IMR-90 (cell line): ENCODE results near the gene LTBP1. TPM values are rescaled to one million over a fixed set of nuclear protein-coding genes. Genes with fewer than 3 reads are reported as not detected.
A peak's percentile ranks its signal among the peaks of the same experiment; 100 is the strongest.

Source experiments
- ATAC-seq: fragments of 200-7000 bp; cut with Tn5 transposase; 2 replicates; pipeline ENCODE4 v1.9.1; 2020; ENCODE audit warnings: low read depth, mild to moderate bottlenecking, moderate library complexity
- BruUV-seq: library from RNA; stranded (reverse); fragments of 400-500 nt; replicated peaks from 2 replicates; lab custom pipeline; 2021; lab: Mats Ljungman, UMichigan
- CTCF ChIA-PET: fragments of 300-600 bp; formaldehyde crosslinking; extraction: SDS; loops from one replicate; lab custom pipeline; 2021; ENCODE audit warnings: antibody characterized with exemption; lab: Yijun Ruan, JAX
- POLR2A ChIA-PET: fragments of 300-600 bp; sonication (Branson Sonifier 250); formaldehyde crosslinking; loops from one replicate; lab custom pipeline; 2022; ENCODE audit warnings: antibody characterized with exemption; ENCODE audit not compliant: unreplicated experiment; lab: Charles Lee
- DNase-seq: peaks from one replicate; pipeline ENCODE4 v3.0.0; 2013
- H2AFZ ChIP-seq: replicated peaks from 2 replicates; pipeline ENCODE3; 2013; ENCODE audit warnings: low read length, mild to moderate bottlenecking; ENCODE audit not compliant: poor library complexity
- H2AK5ac ChIP-seq: 2 replicates; pipeline ENCODE4 v1.6.1; 2013; ENCODE audit warnings: low read depth, low read length, inconsistent platforms
- H2AK9ac ChIP-seq: replicated peaks from 2 replicates; pipeline ENCODE3; 2013; ENCODE audit warnings: mild to moderate bottlenecking, low read depth, low read length, moderate library complexity; ENCODE audit not compliant: poor library complexity
- H2BK120ac ChIP-seq: 2 replicates; pipeline ENCODE4 v1.6.1; 2013; ENCODE audit warnings: low read depth, low read length, inconsistent platforms
- H2BK15ac ChIP-seq: 3 replicates; pipeline ENCODE4 v1.6.1; 2013; ENCODE audit warnings: low read depth, low read length, inconsistent platforms
- H2BK20ac ChIP-seq: 2 replicates; pipeline ENCODE4 v1.6.1; 2013; ENCODE audit warnings: low read depth, mild to moderate bottlenecking, inconsistent platforms, low read length, moderate library complexity
- H2BK5ac ChIP-seq: 2 replicates; pipeline ENCODE4 v1.6.1; 2013; ENCODE audit warnings: mild to moderate bottlenecking, low read depth, low read length, inconsistent platforms; ENCODE audit not compliant: poor library complexity, severe bottlenecking
- H3K14ac ChIP-seq: replicated peaks from 2 replicates; pipeline ENCODE4 v1.6.1; 2013; ENCODE audit warnings: low read depth, low read length, inconsistent platforms
- H3K18ac ChIP-seq: 2 replicates; pipeline ENCODE4 v1.6.1; 2013; ENCODE audit warnings: low read depth, low read length, control low read depth
- H3K23ac ChIP-seq: 2 replicates; pipeline ENCODE4 v1.6.1; 2013; ENCODE audit warnings: low read depth, low read length, inconsistent platforms
- H3K27ac ChIP-seq: 2 replicates; pipeline ENCODE4 v1.5.1; 2013; ENCODE audit warnings: mild to moderate bottlenecking, control low read depth, low read length; ENCODE audit not compliant: insufficient read depth
- H3K27me3 ChIP-seq: 2 replicates; pipeline ENCODE4 v1.6.1; 2013; ENCODE audit warnings: low read length; ENCODE audit not compliant: control insufficient read depth, insufficient read depth
- H3K36me3 ChIP-seq: 2 replicates; pipeline ENCODE4 v1.6.1; 2013; ENCODE audit warnings: low read length, mixed read lengths; ENCODE audit not compliant: control insufficient read depth, insufficient read depth
- H3K4ac ChIP-seq: 2 replicates; pipeline ENCODE4 v1.6.1; 2013; ENCODE audit warnings: low read depth, low read length, inconsistent platforms
- H3K4me1 ChIP-seq: 2 replicates; pipeline ENCODE4 v1.6.1; 2013; ENCODE audit warnings: low read length, mixed read lengths; ENCODE audit not compliant: control insufficient read depth, insufficient read depth
- H3K4me2 ChIP-seq: 2 replicates; pipeline ENCODE4 v1.6.1; 2013; ENCODE audit warnings: low read depth, mild to moderate bottlenecking, control low read depth, low read length, moderate library complexity
- H3K4me3 ChIP-seq: 2 replicates; pipeline ENCODE4 v1.5.1; 2013; ENCODE audit warnings: low read depth, mild to moderate bottlenecking, control low read depth, low read length, moderate library complexity; ENCODE audit not compliant: insufficient read depth
- H3K56ac ChIP-seq: 2 replicates; pipeline ENCODE4 v1.6.1; 2013; ENCODE audit warnings: low read length, inconsistent platforms; ENCODE audit not compliant: insufficient read depth; ENCODE audit errors: extremely low read depth
- H3K79me1 ChIP-seq, 2 experiments: 2 replicates each; pipeline ENCODE4 v1.6.1; 2013; ENCODE audit warnings: low read length in 2 of 2, inconsistent platforms in 1 of 2, low read depth in 1 of 2
- H3K9ac ChIP-seq: 2 replicates; pipeline ENCODE4 v1.6.1; 2013; ENCODE audit warnings: low read depth, low read length, control low read depth
- H3K9me1 ChIP-seq: 2 replicates; pipeline ENCODE4 v1.6.1; 2013; ENCODE audit warnings: low read length, inconsistent platforms; ENCODE audit not compliant: insufficient read depth
- H3K9me3 ChIP-seq: 2 replicates; pipeline ENCODE4 v1.6.1; 2013; ENCODE audit warnings: low read length; ENCODE audit not compliant: control insufficient read depth, insufficient read depth
- H4K20me1 ChIP-seq: 2 replicates; pipeline ENCODE4 v1.6.1; 2013; ENCODE audit warnings: low read length, inconsistent platforms; ENCODE audit not compliant: insufficient read depth
- H4K5ac ChIP-seq: 2 replicates; pipeline ENCODE4 v1.6.1; 2013; ENCODE audit warnings: mild to moderate bottlenecking, low read depth, low read length, control low read depth
- H4K8ac ChIP-seq, 2 experiments: 2 replicates each; pipeline ENCODE4 v1.6.1; 2013; ENCODE audit warnings: low read depth in 2 of 2, low read length in 2 of 2, control low read depth in 1 of 2, inconsistent platforms in 1 of 2
- H4K91ac ChIP-seq: 2 replicates; pipeline ENCODE4 v1.6.1; 2013; ENCODE audit warnings: low read depth, low read length, inconsistent platforms; ENCODE audit not compliant: insufficient read depth
- BHLHE40 ChIP-seq: fragments of 150-350 bp; IDR thresholded peaks from 2 replicates; pipeline ENCODE4 v1.6.1; 2016; ENCODE audit warnings: mild to moderate bottlenecking, low read depth, low read length
- CEBPB ChIP-seq: IDR thresholded peaks from 2 replicates; pipeline ENCODE4 v1.6.1; 2012; ENCODE audit warnings: low read depth, low read length, improper control_type of control experiment
- CHD1 ChIP-seq: IDR thresholded peaks from 2 replicates; pipeline ENCODE4 v1.6.1; 2012; ENCODE audit warnings: low read depth, low read length, improper control_type of control experiment
- CTCF ChIP-seq: conservative IDR thresholded peaks from 2 replicates; pipeline ENCODE4 v1.5.1; 2012; ENCODE audit warnings: mild to moderate bottlenecking, low read depth, low read length, improper control_type of control experiment
- ELK1 ChIP-seq: fragments of 150-350 bp; IDR thresholded peaks from 2 replicates; pipeline ENCODE4 v1.6.1; 2016; ENCODE audit warnings: low read depth, mild to moderate bottlenecking, low read length, moderate library complexity, borderline replicate concordance
- MAFK ChIP-seq: IDR thresholded peaks from 2 replicates; pipeline ENCODE4 v1.6.1; 2012; ENCODE audit warnings: low read depth, low read length, improper control_type of control experiment
- MAZ ChIP-seq: IDR thresholded peaks from 2 replicates; pipeline ENCODE4 v1.6.1; 2012; ENCODE audit warnings: low read depth, mild to moderate bottlenecking, low read length, improper control_type of control experiment, moderate library complexity, borderline replicate concordance
- NFE2L2 ChIP-seq: fragments of 150-350 bp; IDR thresholded peaks from 2 replicates; pipeline ENCODE4 v1.6.1; 2016; ENCODE audit warnings: low read depth, mild to moderate bottlenecking, low read length
- RAD21 ChIP-seq: IDR thresholded peaks from 2 replicates; pipeline ENCODE4 v1.6.1; 2012; ENCODE audit warnings: low read length, improper control_type of control experiment
- RCOR1 ChIP-seq: IDR thresholded peaks from 2 replicates; pipeline ENCODE4 v1.6.1; 2012; ENCODE audit warnings: mild to moderate bottlenecking, low read length, improper control_type of control experiment; ENCODE audit not compliant: insufficient replicate concordance
- RFX5 ChIP-seq: IDR thresholded peaks from 2 replicates; pipeline ENCODE4 v1.8.0; 2012; ENCODE audit warnings: low read depth, mild to moderate bottlenecking, low read length, moderate library complexity
- SMC3 ChIP-seq: fragments of 150-350 bp; IDR thresholded peaks from 2 replicates; pipeline ENCODE4 v1.6.1; 2016; ENCODE audit warnings: low read depth, mild to moderate bottlenecking, antibody characterized with exemption, low read length, moderate library complexity
- USF2 ChIP-seq: fragments of 150-350 bp; IDR thresholded peaks from 2 replicates; pipeline ENCODE4 v1.6.1; 2017; ENCODE audit warnings: mild to moderate bottlenecking, antibody characterized with exemption, low read length, low read depth
- WGBS, 2 experiments: methylation state at CpG; one replicate each; pipeline versions ENCODE4 v1.1.5 to v1.1.7; 2013; ENCODE audit warnings: missing lambda C conversion rate in 2 of 2; ENCODE audit not compliant: insufficient read length in 1 of 2; ENCODE audit errors: extremely low coverage in 2 of 2; 5-methylcytosine and 5-hydroxymethylcytosine counted together
- dilution Hi-C: fragments of 300-500 bp; cut with HindIII; formaldehyde crosslinking; loops from one replicate; pipeline ENCODE4 v1.14.3; 2018; ENCODE audit warnings: low sequenced_read_pairs; ENCODE audit not compliant: unreplicated experiment
- in situ Hi-C: fragments of 300-500 bp; cut with MboI; formaldehyde crosslinking; loops from 3 replicates; pipeline ENCODE4 v1.14.3; 2019; ENCODE audit warnings: low sequenced_read_pairs, inconsistent platforms, mixed read lengths
- intact Hi-C: fragments of 100-400 bp; cut with micrococcal nuclease; formaldehyde crosslinking; loops from 2 replicates; pipeline ENCODE4 v1.10.0; 2022
- polyA plus RNA-seq, 3 experiments: library from polyadenylated mRNA; depleted of rRNA; stranded (reverse); fragments of >200 nt; gene quantifications; 2 replicates each; pipeline ENCODE4 v1.2.3, GENCODE V29; 2012; ENCODE audit warnings: low replicate concordance in 1 of 3
- total RNA-seq: library from RNA; depleted of rRNA; stranded (reverse); fragments of >200 nt; gene quantifications from 2 replicates; pipeline ENCODE4 v1.2.3, GENCODE V29; 2012

The LTBP1 gene
- total and polyA plus RNA-seq, 2 of the 4 experiments (the other 2 are of a cell fraction): 235 to 326 TPM

GRCh38 chr2:33435518-33435917, 488.8 kb downstream of the LTBP1 start:
- H2BK5ac ChIP-seq: no peak overlapping the region
- H4K20me1 ChIP-seq: no peaks in the 10 kb centered on the region
- no peak overlapping the region for H3K14ac ChIP-seq
- peak overlapping the region; percentile 20; the same call in 1 of the 2 replicates for H4K91ac ChIP-seq
- peak overlapping the region; percentile 78; the same call in 1 of the 2 replicates for H2BK20ac ChIP-seq
- H3K23ac ChIP-seq: no peak overlapping the region
- DNase-seq (no peak), ATAC-seq (no peak)
- intact Hi-C loops (loop anchor here (5.0 to 10.0 kb wide), 2 partner anchors 38 to 301 kb away; no protein-coding TSS in a partner anchor), in situ Hi-C loops (no loop called here), dilution Hi-C loops (no loop called here)
- peak overlapping the region; percentile 23; the same call in 1 of the 2 replicates for H3K18ac ChIP-seq
- no peak overlapping the region for H3K4me3 ChIP-seq
- no peak overlapping the region for H2AK9ac ChIP-seq
- H4K8ac ChIP-seq: no peak overlapping the region
- no peaks in the 10 kb centered on the region for H3K27me3 ChIP-seq
- H3K56ac ChIP-seq: no peak overlapping the region
- peaks cover 15% of the 10 kb centered on the region for H3K4me1 ChIP-seq
- H2BK120ac ChIP-seq: peak overlapping the region; percentile 56; the same call in 1 of the 2 replicates
- H3K4me2 ChIP-seq: no peak overlapping the region
- peaks cover 7% of the 10 kb centered on the region; the same call in 1 of the 2 replicates for H3K9me1 ChIP-seq
- no peaks in the 10 kb centered on the region for H3K36me3 ChIP-seq
- BruUV-seq: no TSS peak
- no peak overlapping the region for H2BK15ac ChIP-seq
- no peak overlapping the region for H3K9ac ChIP-seq
- whole genome bisulfite sequencing, 2 experiments: no CpG with 5 or more reads among the region's 8 CpGs
- H4K5ac ChIP-seq: no peak overlapping the region
- H3K79me1 ChIP-seq: no peaks in the 10 kb centered on the region
- no peak overlapping the region for H2AK5ac ChIP-seq
- POLR2A ChIA-PET: no interaction called here
- no peak overlapping the region for H3K27ac ChIP-seq
- H2AFZ ChIP-seq: no peak overlapping the region
- TF ChIP-seq MAFK (no peak), USF2 (no peak), NFE2L2 (no peak), RCOR1 (no peak), SMC3 (no peak), RAD21 (no peak), ELK1 (no peak), MAZ (no peak), BHLHE40 (no peak), CTCF (no peak), CHD1 (no peak), RFX5 (no peak), CEBPB (no peak)
- H3K4ac ChIP-seq: peak overlapping the region; percentile 44; the same call in 1 of the 2 replicates
- no peaks in the 10 kb centered on the region for H3K9me3 ChIP-seq
- CTCF ChIA-PET: interaction anchor here (0.6 to 1.3 kb wide), 2 partner anchors 24 to 63 kb away, joined by 3 read pairs; no protein-coding TSS in a partner anchor
